Activated CD8-positive, alpha-beta T cell treated with anti-CD3 and anti-CD28 coated beads, Interleukin-2, amount 10 ng/mL, durations not matched to agents 7 days and 5 days (primary cell): Measurements from ENCODE around the gene PCDHA9. TPM values are rescaled to one million over a fixed set of nuclear protein-coding genes. Genes with fewer than 3 reads are reported as not detected.
"Not testable (repeated sequence)": the region's sequence is repeated elsewhere in the genome, so short reads cannot be mapped to it uniquely, and the experiment has no call there.

Experiments used
- ATAC-seq: fragments of 150-1000 bp; cut with Tn5 transposase; one replicate; pipeline ENCODE4 v1.10.0; 2021; ENCODE audit warnings: moderate library complexity
- CTCF ChIA-PET: fragments of 350-600 bp; sonication (Branson Sonifier 250); formaldehyde crosslinking; loops from one replicate; lab custom pipeline; 2021; ENCODE audit warnings: antibody characterized with exemption; lab: Charles Lee
- POLR2A ChIA-PET: fragments of 350-600 bp; sonication (Branson Sonifier 250); formaldehyde crosslinking; loops from one replicate; lab custom pipeline; 2021; ENCODE audit warnings: antibody characterized with exemption; lab: Charles Lee
- DNase-seq: peaks from one replicate; pipeline ENCODE4 v3.0.0-alpha.2; 2020
- H3K27ac Mint-ChIP-seq: one replicate; pipeline ENCODE4 v1.8.0; 2021; ENCODE audit warnings: mild to moderate bottlenecking, mixed read lengths
- H3K27me3 Mint-ChIP-seq: one replicate; pipeline ENCODE4 v1.8.0; 2021; ENCODE audit warnings: low read depth, mixed read lengths
- H3K36me3 Mint-ChIP-seq: one replicate; pipeline ENCODE4 v1.8.0; 2021; ENCODE audit warnings: low read depth, mixed read lengths
- H3K4me1 Mint-ChIP-seq: one replicate; pipeline ENCODE4 v1.8.0; 2021; ENCODE audit warnings: low read depth, mixed read lengths
- H3K4me3 Mint-ChIP-seq: one replicate; pipeline ENCODE4 v1.8.0; 2021; ENCODE audit warnings: mild to moderate bottlenecking, mixed read lengths
- H3K9me3 Mint-ChIP-seq: one replicate; pipeline ENCODE4 v1.8.0; 2022; ENCODE audit warnings: mixed read lengths; ENCODE audit not compliant: insufficient read depth
- total RNA-seq, 2 experiments: library from RNA; stranded (reverse); gene quantifications; one replicate each; pipeline ENCODE4 v1.2.3, GENCODE V29; 2021

PCDHA9 gene
- total RNA-seq, 2 experiments from 2014 or later, result not detected

- Mint-ChIP-seq H3K36me3 (peaks cover 5% of the 10 kb centered on the region), H3K27me3 (no peaks in the 10 kb centered on the region), H3K4me3 (no peak overlapping the region), H3K4me1 (no peaks in the 10 kb centered on the region), H3K27ac (no peak overlapping the region), H3K9me3 (peaks cover 22% of the 10 kb centered on the region)
- DNase-seq (no peak), ATAC-seq (no peak)
- ChIA-PET POLR2A (no interaction called here), CTCF (interaction anchor here (1.6 kb wide), 1 partner anchor 9 kb away, joined by 4 read pairs; no protein-coding TSS in a partner anchor)
Observed at GRCh38 chr5:140842798-140843733, 5.1 kb upstream of the PCDHA9 start.

GRCh38 chr5:140849831-140850634 is 1.9 kb downstream of the PCDHA9 start:
- POLR2A ChIA-PET, CTCF ChIA-PET, DNase-seq, H3K27ac Mint-ChIP-seq, ATAC-seq, H3K4me1 Mint-ChIP-seq, H3K27me3 Mint-ChIP-seq, H3K36me3 Mint-ChIP-seq, H3K4me3 Mint-ChIP-seq, H3K9me3 Mint-ChIP-seq: not testable (repeated sequence)

- Mint-ChIP-seq H3K36me3 (peaks cover 3% of the 10 kb centered on the region), H3K9me3 (peaks cover 15% of the 10 kb centered on the region), H3K4me3 (peak within 1 kb of the TSS; percentile 18), H3K27ac (no peak within 1 kb of the TSS), H3K27me3 (peaks cover 2% of the 10 kb centered on the region), H3K4me1 (no peaks in the 10 kb centered on the region)
- ATAC-seq, result no peak
- ChIA-PET POLR2A (no interaction called here), CTCF (no interaction called here)
- DNase-seq, result no peak
Observed at GRCh38 chr5:140855772-140856674, 7.8 kb downstream of the PCDHA9 start, which contains the start of gene PCDHA10. Gene PCDHA10 (plus strand): TSS chr5:140855897. CDS start chr5:140856049, 152 bp downstream.

- peaks cover 21% of the 10 kb centered on the region for H3K9me3 Mint-ChIP-seq
- H3K27me3 Mint-ChIP-seq, result peaks cover 2% of the 10 kb centered on the region
- ATAC-seq (no peak), DNase-seq (no peak)
- ChIA-PET POLR2A (no interaction called here), CTCF (no interaction called here)
- H3K4me1 Mint-ChIP-seq, result no peaks in the 10 kb centered on the region
- peaks cover 3% of the 10 kb centered on the region for H3K36me3 Mint-ChIP-seq
- H3K27ac Mint-ChIP-seq, result no peak overlapping the region
- no peak overlapping the region for H3K4me3 Mint-ChIP-seq
Observed at GRCh38 chr5:140857177-140857986, 9.2 kb downstream of the PCDHA9 start.

- ATAC-seq, result no peak
- Mint-ChIP-seq H3K27ac (no peak overlapping the region), H3K4me1 (no peaks in the 10 kb centered on the region), H3K4me3 (no peak overlapping the region), H3K9me3 (peaks cover 24% of the 10 kb centered on the region), H3K36me3 (peaks cover 3% of the 10 kb centered on the region), H3K27me3 (peaks cover 2% of the 10 kb centered on the region)
- no peak for DNase-seq
- ChIA-PET POLR2A (no interaction called here), CTCF (no interaction called here)
Observed at GRCh38 chr5:140857987-140858240, 9.7 kb downstream of the PCDHA9 start.

- POLR2A ChIA-PET, result no interaction called here
- no peak for ATAC-seq
- H3K36me3 Mint-ChIP-seq, result no peaks in the 10 kb centered on the region
Observed at GRCh38 chr5:140862441-140863295, 14.5 kb downstream of the PCDHA9 start.

GRCh38 chr5:140868721-140869554 is 20.8 kb downstream of the PCDHA9 start, which contains the start of gene PCDHA11:
Gene PCDHA11 (plus strand): TSS chr5:140868957. CDS start chr5:140869104, 147 bp downstream.
- Mint-ChIP-seq H3K9me3 (peaks cover 15% of the 10 kb centered on the region), H3K27ac (no peak within 1 kb of the TSS), H3K4me3 (no peak within 1 kb of the TSS), H3K4me1 (no peaks in the 10 kb centered on the region), H3K27me3 (no peaks in the 10 kb centered on the region), H3K36me3 (no peaks in the 10 kb centered on the region)
- CTCF ChIA-PET, result interaction anchor here (0.9 to 1.0 kb wide), 2 partner anchors 62 to 173 kb away, joined by 3 to 5 read pairs; partner anchors contain the start of gene PCDHA4
- ATAC-seq (no peak), DNase-seq (no peak)
- POLR2A ChIA-PET, result no interaction called here

More at GRCh38 chr5:140862441-140863295, 14.5 kb downstream of the PCDHA9 start:
- Mint-ChIP-seq H3K27me3 (no peaks in the 10 kb centered on the region), H3K9me3 (peaks cover 15% of the 10 kb centered on the region), H3K4me3 (no peak overlapping the region), H3K4me1 (no peaks in the 10 kb centered on the region), H3K27ac (no peak overlapping the region)
- no peak for DNase-seq
- CTCF ChIA-PET, result no interaction called here

GRCh38 chr5:140869555-140869886 is 21.3 kb downstream of the PCDHA9 start:
- DNase-seq (no peak), ATAC-seq (no peak)
- Mint-ChIP-seq H3K27ac (no peak overlapping the region), H3K9me3 (peaks cover 19% of the 10 kb centered on the region), H3K36me3 (no peaks in the 10 kb centered on the region), H3K27me3 (no peaks in the 10 kb centered on the region), H3K4me1 (no peaks in the 10 kb centered on the region), H3K4me3 (no peak overlapping the region)
- CTCF ChIA-PET, result interaction anchor here (0.9 to 1.0 kb wide), 2 partner anchors 62 to 173 kb away, joined by 3 to 5 read pairs; partner anchors contain the start of gene PCDHA4
- POLR2A ChIA-PET, result no interaction called here

- H3K27ac Mint-ChIP-seq, result no peak overlapping the region
- H3K4me1 Mint-ChIP-seq, result no peaks in the 10 kb centered on the region
- no peaks in the 10 kb centered on the region for H3K27me3 Mint-ChIP-seq
- H3K36me3 Mint-ChIP-seq, result no peaks in the 10 kb centered on the region
- ATAC-seq, result no peak
- CTCF ChIA-PET, result no interaction called here
- H3K9me3 Mint-ChIP-seq, result peaks cover 19% of the 10 kb centered on the region
- DNase-seq, result no peak
- no peak overlapping the region for H3K4me3 Mint-ChIP-seq
- POLR2A ChIA-PET, result no interaction called here
Observed at GRCh38 chr5:140870221-140871201, 22.3 kb downstream of the PCDHA9 start.
